CD1c-positive myeloid dendritic cell (primary cell): ENCODE data around the gene TTYH2.

Experiments
- DNase-seq: peaks from one replicate; pipeline ENCODE4 v3.0.0-alpha.2; 2016; ENCODE audit errors: extremely low spot score

The TTYH2 gene

GRCh38 chr17:74234486-74234885 lies 21.1 kb downstream of the TTYH2 start:
- peak; percentile 63 for DNase-seq

GRCh38 chr17:74235040-74235581 lies 21.7 kb downstream of the TTYH2 start:
- DNase-seq, result peak; percentile 75

GRCh38 chr17:74235911-74236371 lies 22.6 kb downstream of the TTYH2 start:
- no peak for DNase-seq

GRCh38 chr17:74237321-74237720 lies 23.9 kb downstream of the TTYH2 start:
- no peak for DNase-seq

GRCh38 chr17:74239172-74239571 lies 25.8 kb downstream of the TTYH2 start:
- DNase-seq, result peak; percentile 90

GRCh38 chr17:74240618-74241205 lies 27.3 kb downstream of the TTYH2 start:
- peak; percentile 13 for DNase-seq

- peak; percentile 92 for DNase-seq
Measured at GRCh38 chr17:74241431-74241830, 28.1 kb downstream of the TTYH2 start.

- no peak for DNase-seq
Measured at GRCh38 chr17:74241847-74242246, 28.5 kb downstream of the TTYH2 start.

GRCh38 chr17:74243013-74243755 lies 29.8 kb downstream of the TTYH2 start:
- no peak for DNase-seq

- DNase-seq, result no peak
Measured at GRCh38 chr17:74244128-74244527, 30.8 kb downstream of the TTYH2 start.

GRCh38 chr17:74244548-74244947 lies 31.2 kb downstream of the TTYH2 start:
- no peak for DNase-seq

GRCh38 chr17:74245145-74245831 lies 31.9 kb downstream of the TTYH2 start:
- no peak for DNase-seq

- no peak for DNase-seq
Measured at GRCh38 chr17:74245871-74246270, 32.5 kb downstream of the TTYH2 start.

- no peak for DNase-seq
Measured at GRCh38 chr17:74249590-74250270, 36.4 kb downstream of the TTYH2 start.

GRCh38 chr17:74250324-74250995 lies 37.1 kb downstream of the TTYH2 start:
- DNase-seq, result no peak

- no peak for DNase-seq
Measured at GRCh38 chr17:74251051-74251450, 37.7 kb downstream of the TTYH2 start.

GRCh38 chr17:74251569-74251968 lies 38.2 kb downstream of the TTYH2 start:
- DNase-seq, result no peak

- DNase-seq, result no peak
Measured at GRCh38 chr17:74252211-74252610, 38.8 kb downstream of the TTYH2 start.

GRCh38 chr17:74253036-74253435 lies 39.7 kb downstream of the TTYH2 start:
- DNase-seq, result no peak

- no peak for DNase-seq
Measured at GRCh38 chr17:74257311-74257710, 43.9 kb downstream of the TTYH2 start.
